OCI-LY1 (cell line): Measurements from ENCODE around the gene MOB3C.

Source experiments
- EZH2 ChIP-seq: fragments of 200-600 bp; sonication (generic), shearing (Covaris generic); IDR thresholded peaks from 2 replicates; pipeline ENCODE4 v1.8.0; 2017; ENCODE audit warnings: borderline replicate concordance, mixed run types, mild to moderate bottlenecking, antibody characterized with exemption, low read length, moderate library complexity, mixed read lengths
- TF ChIP-seq, protein P1 (sequence below): fragments of 200-600 bp; sonication (generic), shearing (Covaris generic); IDR thresholded peaks from 2 replicates; pipeline ENCODE4 v1.5.1; 2017; ENCODE audit warnings: mild to moderate bottlenecking, antibody characterized with exemption, low read length, moderate library complexity, mixed read lengths

DNA sequence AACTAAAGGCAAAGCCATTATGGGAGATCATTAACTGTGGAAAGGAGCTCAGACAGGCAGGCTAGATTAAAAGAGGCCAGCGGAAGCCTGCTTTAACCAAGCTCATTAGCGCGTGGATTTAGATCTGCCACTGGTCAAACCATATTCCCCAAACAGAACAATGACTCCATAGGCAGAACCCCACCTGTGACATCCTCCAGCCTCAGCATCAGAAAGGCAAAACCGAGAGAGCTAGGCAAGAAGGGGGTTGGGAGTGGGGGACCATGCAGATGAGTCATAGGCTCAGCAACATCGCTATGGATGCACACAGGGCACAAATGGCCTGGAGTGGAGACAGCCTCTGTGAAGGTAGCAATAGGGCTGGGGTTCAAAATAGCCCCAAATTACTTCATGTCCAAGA, 33.1 kb downstream of the MOB3C start:
- TF ChIP-seq, protein P1, sequence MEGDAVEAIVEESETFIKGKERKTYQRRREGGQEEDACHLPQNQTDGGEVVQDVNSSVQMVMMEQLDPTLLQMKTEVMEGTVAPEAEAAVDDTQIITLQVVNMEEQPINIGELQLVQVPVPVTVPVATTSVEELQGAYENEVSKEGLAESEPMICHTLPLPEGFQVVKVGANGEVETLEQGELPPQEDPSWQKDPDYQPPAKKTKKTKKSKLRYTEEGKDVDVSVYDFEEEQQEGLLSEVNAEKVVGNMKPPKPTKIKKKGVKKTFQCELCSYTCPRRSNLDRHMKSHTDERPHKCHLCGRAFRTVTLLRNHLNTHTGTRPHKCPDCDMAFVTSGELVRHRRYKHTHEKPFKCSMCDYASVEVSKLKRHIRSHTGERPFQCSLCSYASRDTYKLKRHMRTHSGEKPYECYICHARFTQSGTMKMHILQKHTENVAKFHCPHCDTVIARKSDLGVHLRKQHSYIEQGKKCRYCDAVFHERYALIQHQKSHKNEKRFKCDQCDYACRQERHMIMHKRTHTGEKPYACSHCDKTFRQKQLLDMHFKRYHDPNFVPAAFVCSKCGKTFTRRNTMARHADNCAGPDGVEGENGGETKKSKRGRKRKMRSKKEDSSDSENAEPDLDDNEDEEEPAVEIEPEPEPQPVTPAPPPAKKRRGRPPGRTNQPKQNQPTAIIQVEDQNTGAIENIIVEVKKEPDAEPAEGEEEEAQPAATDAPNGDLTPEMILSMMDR: no peak
- no peak for TF ChIP-seq EZH2
